KMS-11 (cell line): Measurements from ENCODE around the gene FAM227A.
"Not testable (repeated sequence)": the region's sequence is repeated elsewhere in the genome, so short reads cannot be mapped to it uniquely, and the experiment has no call there.

Experiments
- H2AFZ ChIP-seq: fragments of 200-600 bp; sonication (generic); 2 replicates; pipeline ENCODE4 v1.6.1; 2016; ENCODE audit warnings: antibody characterized with exemption, mixed run types, low read depth
- H3K27ac ChIP-seq: fragments of 200-600 bp; sonication (generic); 2 replicates; pipeline ENCODE4 v1.6.1; 2016; ENCODE audit warnings: mild to moderate bottlenecking, mixed run types
- H3K27me3 ChIP-seq: fragments of 200-600 bp; sonication (generic); 2 replicates; pipeline ENCODE4 v1.6.1; 2017; ENCODE audit warnings: mild to moderate bottlenecking, low read depth, mixed run types, moderate library complexity; ENCODE audit not compliant: insufficient read depth
- H3K36me3 ChIP-seq: fragments of 200-600 bp; sonication (generic); 2 replicates; pipeline ENCODE4 v1.6.1; 2017; ENCODE audit warnings: mild to moderate bottlenecking, mixed run types; ENCODE audit not compliant: insufficient read depth
- H3K4me1 ChIP-seq: fragments of 200-600 bp; sonication (generic); 2 replicates; pipeline ENCODE4 v1.6.1; 2016; ENCODE audit warnings: mild to moderate bottlenecking, low read depth, mixed run types; ENCODE audit not compliant: poor library complexity, severe bottlenecking
- H3K4me2 ChIP-seq: fragments of 200-600 bp; sonication (generic); 2 replicates; pipeline ENCODE4 v1.7.0; 2016; ENCODE audit warnings: mild to moderate bottlenecking, mixed run types
- H3K4me3 ChIP-seq: fragments of 200-600 bp; sonication (generic); IDR thresholded peaks from 2 replicates; pipeline ENCODE4 v1.6.1; 2017; ENCODE audit warnings: low read depth, low read length, mixed read lengths; ENCODE audit not compliant: insufficient read depth
- H3K79me2 ChIP-seq: fragments of 200-600 bp; sonication (generic); 2 replicates; pipeline ENCODE4 v1.6.1; 2016; ENCODE audit warnings: low read depth, mixed run types; ENCODE audit not compliant: insufficient read depth
- H3K9ac ChIP-seq: fragments of 200-600 bp; sonication (generic); 2 replicates; pipeline ENCODE4 v1.6.1; 2016; ENCODE audit warnings: mild to moderate bottlenecking, mixed run types
- H4K20me1 ChIP-seq: fragments of 200-600 bp; sonication (generic); 2 replicates; pipeline ENCODE4 v1.6.1; 2016; ENCODE audit warnings: mild to moderate bottlenecking, mixed run types; ENCODE audit not compliant: insufficient read depth
- CTCF ChIP-seq: fragments of 200-600 bp; sonication (generic); conservative IDR thresholded peaks from 2 replicates; pipeline ENCODE4 v1.6.1; 2017; ENCODE audit warnings: low read depth, mild to moderate bottlenecking, antibody characterized with exemption, low read length, moderate library complexity, mixed read lengths

Gene FAM227A

GRCh38 chr22:38645430-38645829 is 10.8 kb downstream of the FAM227A start:
- Histone ChIP-seq H3K9ac (no peak overlapping the region), H3K4me3 (no peak overlapping the region), H3K4me1 (no peaks in the 10 kb centered on the region), H2AFZ (no peak overlapping the region), H3K27ac (no peak overlapping the region), H4K20me1 (no peaks in the 10 kb centered on the region), H3K4me2 (no peak overlapping the region), H3K79me2 (no peaks in the 10 kb centered on the region), H3K27me3 (no peaks in the 10 kb centered on the region; the same call in 1 of the 2 replicates), H3K36me3 (no peaks in the 10 kb centered on the region)
- no peak for TF ChIP-seq CTCF

GRCh38 chr22:38644245-38644644 is 11.9 kb downstream of the FAM227A start:
- not testable (repeated sequence) for H4K20me1 ChIP-seq, H3K36me3 ChIP-seq, H3K79me2 ChIP-seq, H3K4me2 ChIP-seq, H3K4me1 ChIP-seq, H3K27me3 ChIP-seq, H2AFZ ChIP-seq, H3K9ac ChIP-seq, H3K27ac ChIP-seq, H3K4me3 ChIP-seq

- Histone ChIP-seq H3K27me3 (no peaks in the 10 kb centered on the region), H3K4me1 (no peaks in the 10 kb centered on the region), H3K4me2 (no peak overlapping the region), H3K9ac (no peak overlapping the region), H4K20me1 (no peaks in the 10 kb centered on the region), H3K79me2 (no peaks in the 10 kb centered on the region), H3K4me3 (no peak overlapping the region), H3K27ac (no peak overlapping the region), H3K36me3 (no peaks in the 10 kb centered on the region), H2AFZ (no peak overlapping the region)
- no peak for TF ChIP-seq CTCF
Measured at GRCh38 chr22:38641476-38642040, 14.6 kb downstream of the FAM227A start.

GRCh38 chr22:38638728-38639127 is 17.5 kb downstream of the FAM227A start:
- no peak for TF ChIP-seq CTCF
- Histone ChIP-seq H3K27me3 (no peaks in the 10 kb centered on the region), H4K20me1 (no peaks in the 10 kb centered on the region), H2AFZ (no peak overlapping the region), H3K4me2 (no peak overlapping the region), H3K4me3 (no peak overlapping the region), H3K4me1 (no peaks in the 10 kb centered on the region), H3K27ac (no peak overlapping the region), H3K79me2 (no peaks in the 10 kb centered on the region), H3K9ac (no peak overlapping the region), H3K36me3 (no peaks in the 10 kb centered on the region)

GRCh38 chr22:38638216-38638615 is 18.0 kb downstream of the FAM227A start:
- Histone ChIP-seq H3K9ac (no peak overlapping the region), H3K27ac (no peak overlapping the region), H3K27me3 (no peaks in the 10 kb centered on the region), H2AFZ (no peak overlapping the region), H3K36me3 (no peaks in the 10 kb centered on the region), H3K4me3 (no peak overlapping the region), H4K20me1 (no peaks in the 10 kb centered on the region), H3K4me1 (no peaks in the 10 kb centered on the region), H3K4me2 (no peak overlapping the region), H3K79me2 (no peaks in the 10 kb centered on the region)
- no peak for TF ChIP-seq CTCF
